ENCODE results near the gene FAM81B. TPM values are rescaled to one million over a fixed set of nuclear protein-coding genes. Genes with fewer than 3 reads are reported as not detected.
"Not testable (repeated sequence)": the region's sequence is repeated elsewhere in the genome, so short reads cannot be mapped to it uniquely, and the experiment has no call there.

Gene FAM81B, protein sequence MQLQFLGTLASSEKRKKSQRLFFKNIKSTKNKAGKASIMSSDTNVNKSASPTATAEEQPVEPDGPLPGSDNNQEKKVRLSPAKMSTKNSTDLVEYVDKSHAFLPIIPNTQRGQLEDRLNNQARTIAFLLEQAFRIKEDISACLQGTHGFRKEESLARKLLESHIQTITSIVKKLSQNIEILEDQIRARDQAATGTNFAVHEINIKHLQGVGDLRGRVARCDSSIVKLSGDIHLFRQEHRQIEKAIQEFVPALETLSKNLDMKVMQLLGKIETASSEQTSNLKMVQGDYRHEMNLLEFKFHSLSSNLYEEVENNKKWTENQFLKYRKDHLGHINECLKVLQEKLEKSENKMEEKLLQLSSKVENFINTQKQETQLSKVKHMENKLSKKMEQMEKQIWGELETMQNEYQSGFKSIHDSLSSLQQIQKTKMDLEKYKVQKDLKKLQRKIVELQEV
- total RNA-seq = 0.49 TPM

- no peak for DNase-seq
Measured at GRCh38 chr5:95390812-95391492, at the start of gene FAM81B. Gene FAM81B (plus strand): TSS chr5:95391366. CDS start chr5:95391390, 24 bp downstream.

- not testable (repeated sequence) for DNase-seq
Measured at GRCh38 chr5:95341444-95341843, 49.7 kb upstream of the FAM81B start.

GRCh38 chr5:95347506-95348120, 43.6 kb upstream of the FAM81B start:
- DNase-seq = no peak

GRCh38 chr5:95350631-95351030, 40.5 kb upstream of the FAM81B start:
- DNase-seq = no peak

DNA sequence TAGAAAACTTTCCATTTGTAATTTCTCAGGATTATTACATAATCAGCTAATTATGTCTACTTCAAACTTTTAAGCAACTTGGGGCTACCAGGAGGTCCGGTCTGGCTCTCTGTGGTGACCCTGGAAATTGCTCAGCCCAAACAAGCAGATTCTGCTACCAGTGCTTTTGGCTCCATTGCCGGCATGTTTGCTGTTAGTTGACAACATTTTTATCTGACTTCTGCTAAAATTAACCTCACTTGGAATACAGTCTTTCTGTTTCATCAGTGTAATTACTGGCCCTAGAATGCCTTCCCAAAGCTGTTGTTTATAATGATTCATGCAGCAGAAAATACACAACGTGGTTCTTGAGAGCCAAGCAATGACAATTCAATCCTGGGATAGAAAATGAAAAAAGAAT, 38.5 kb upstream of the FAM81B start:
- DNase-seq = no peak

GRCh38 chr5:95358320-95358719, 32.8 kb upstream of the FAM81B start:
- DNase-seq = no peak

DNA sequence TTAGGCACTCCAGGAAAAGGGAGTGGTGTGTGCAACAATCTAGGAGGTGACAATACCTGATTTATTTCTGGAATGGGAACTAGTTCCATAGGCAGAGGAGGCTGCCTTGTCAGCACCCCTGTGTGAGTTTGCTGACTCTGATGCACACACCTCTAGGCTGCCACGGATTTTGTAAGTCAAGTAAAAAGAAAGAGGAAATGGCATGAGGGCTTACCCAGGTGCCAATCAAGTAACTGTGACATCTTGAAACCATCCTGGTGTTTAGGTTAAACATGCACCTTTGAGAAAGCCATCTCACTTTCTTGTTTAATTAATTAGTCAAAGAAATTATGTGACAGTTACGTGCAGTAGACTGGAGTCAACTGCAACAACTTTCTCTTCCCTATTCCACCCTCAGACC, 32.3 kb upstream of the FAM81B start:
- no peak for DNase-seq

DNA sequence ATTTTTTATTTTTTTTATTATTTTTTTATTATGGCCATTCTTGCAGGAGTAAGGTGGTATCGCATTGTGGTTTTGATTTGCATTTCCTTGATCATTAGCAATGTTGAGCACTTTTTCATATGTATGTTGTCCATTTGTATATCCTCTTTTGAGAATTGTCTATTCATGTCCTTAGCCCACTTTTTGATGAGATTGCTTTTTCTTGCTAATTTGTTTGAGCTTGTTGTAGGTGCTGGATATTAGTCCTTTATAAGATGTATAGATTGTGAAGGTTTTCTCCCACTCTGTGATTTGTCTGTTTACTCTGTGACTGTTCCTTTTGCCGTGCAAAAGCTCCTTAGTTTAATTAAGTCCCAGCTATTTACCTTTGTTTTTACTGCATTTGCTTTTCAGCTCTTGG, 30.5 kb upstream of the FAM81B start:
- DNase-seq = not testable (repeated sequence)

DNA sequence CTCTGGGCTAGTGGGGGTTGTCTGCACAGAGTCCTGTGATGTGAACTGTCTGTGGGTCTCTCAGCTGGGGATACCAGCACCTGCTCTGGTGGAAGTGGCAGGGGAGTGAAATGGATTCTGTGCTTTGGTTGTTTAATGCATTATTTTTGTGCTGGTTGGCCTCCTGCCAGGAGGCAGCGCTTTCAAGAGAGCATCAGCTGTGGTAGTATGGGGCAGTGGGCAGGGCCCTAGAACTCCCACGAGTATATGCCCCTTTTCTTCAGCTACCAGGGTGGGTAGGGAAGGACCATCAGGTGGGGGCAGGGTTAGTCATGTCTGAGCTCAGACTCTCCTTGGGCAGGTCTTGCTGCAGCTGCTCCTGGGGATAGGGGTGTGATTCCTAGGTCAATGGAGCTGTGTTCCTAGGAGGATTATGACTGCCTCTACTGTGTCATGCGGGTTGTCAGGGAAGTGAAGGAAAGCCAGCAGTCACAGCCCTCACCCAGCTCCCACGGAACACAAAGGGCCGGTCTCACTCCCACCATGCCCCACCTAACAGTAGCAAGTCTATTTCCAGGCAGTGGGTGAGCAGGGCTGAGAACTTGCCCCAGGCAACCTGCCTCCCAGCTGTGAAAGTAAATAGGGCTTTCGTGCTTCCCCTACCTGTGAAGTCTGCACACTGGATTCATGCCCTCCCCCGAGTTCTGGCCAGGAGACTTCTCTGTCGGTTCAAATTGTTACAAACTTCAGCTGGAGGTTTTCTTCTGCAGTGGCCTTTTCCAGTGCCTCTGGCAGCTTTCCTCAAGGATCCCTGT, 25.7 kb upstream of the FAM81B start:
- no peak for DNase-seq

GRCh38 chr5:95369782-95370181, 21.4 kb upstream of the FAM81B start:
- DNase-seq = no peak

DNA sequence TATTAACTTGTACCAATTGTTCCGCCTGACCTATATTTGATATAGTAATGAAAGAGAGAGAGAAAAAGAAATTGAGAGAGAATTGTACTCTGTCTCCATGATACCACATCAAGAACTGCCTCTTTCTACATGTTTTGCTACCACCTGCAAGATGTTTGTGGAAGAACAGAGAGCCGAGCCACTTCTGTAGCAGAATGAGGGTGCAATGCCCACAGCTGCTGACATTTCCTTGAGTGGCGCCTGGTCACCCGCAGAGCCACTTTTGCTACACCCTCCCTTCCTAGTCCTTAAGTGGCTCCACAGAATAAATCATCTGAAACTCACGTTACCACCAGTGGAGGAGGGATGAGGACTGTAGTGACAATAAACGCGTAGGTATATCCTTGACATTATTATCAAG, 17.1 kb upstream of the FAM81B start:
- DNase-seq = no peak

DNA sequence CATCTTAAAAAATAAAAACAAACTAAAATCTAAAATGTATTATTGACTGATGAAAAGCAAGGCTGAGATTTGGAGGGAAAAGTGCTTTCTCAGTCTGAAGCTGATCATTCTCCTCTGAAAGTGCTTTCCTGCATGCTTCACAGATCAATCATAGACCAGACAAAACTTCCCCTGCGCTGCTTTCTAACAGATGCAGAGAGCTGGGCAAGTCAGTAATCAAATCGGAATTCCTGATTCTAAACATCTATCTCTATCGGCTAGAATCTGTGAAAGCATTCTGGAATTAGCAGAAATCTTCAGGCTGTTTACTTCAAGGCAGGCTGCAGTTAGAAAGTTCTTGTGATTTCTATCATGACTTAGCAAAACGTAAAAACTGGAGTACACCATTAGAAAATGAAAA, 15.6 kb upstream of the FAM81B start:
- no peak for DNase-seq

DNA sequence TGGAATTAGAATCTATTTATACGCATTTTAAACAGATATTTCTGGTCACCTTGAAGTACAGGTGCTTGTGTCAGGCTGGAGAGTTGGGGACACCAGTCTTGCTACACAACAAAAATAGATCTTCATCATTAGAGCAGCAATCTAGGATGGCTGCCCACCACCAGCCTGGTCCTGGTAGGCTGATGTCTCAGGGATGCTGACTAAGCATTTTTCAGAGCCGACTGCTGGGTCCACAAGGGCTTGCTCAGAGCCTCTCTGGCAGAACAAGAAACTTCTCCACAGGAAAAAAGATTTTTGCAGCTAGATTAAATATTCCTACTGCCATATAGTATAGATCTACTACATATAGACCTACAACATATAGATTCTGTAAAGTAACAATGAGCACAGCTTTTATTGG, 12.0 kb upstream of the FAM81B start:
- no peak for DNase-seq

GRCh38 chr5:95380103-95380628, 11.0 kb upstream of the FAM81B start:
- no peak for DNase-seq

DNA sequence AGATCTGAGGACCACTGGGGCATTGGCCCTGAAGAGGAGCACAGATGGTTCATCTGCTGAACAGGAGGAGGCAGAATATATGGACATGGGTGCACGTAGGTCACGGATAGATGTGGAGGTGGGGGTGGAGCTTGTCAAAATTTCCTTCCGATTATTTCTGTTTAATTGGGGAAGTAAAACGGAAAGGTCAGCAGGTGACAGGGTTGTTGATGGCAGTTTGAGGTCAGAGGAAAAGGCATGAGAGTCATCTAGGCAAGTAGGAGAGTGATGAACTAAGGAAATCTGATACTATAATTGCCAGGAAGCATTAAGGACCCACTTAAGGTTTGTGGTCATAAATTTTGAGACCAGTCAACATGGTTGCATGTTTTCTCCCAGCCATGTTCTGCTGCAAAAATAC, 8.4 kb upstream of the FAM81B start:
- DNase-seq = no peak

DNA sequence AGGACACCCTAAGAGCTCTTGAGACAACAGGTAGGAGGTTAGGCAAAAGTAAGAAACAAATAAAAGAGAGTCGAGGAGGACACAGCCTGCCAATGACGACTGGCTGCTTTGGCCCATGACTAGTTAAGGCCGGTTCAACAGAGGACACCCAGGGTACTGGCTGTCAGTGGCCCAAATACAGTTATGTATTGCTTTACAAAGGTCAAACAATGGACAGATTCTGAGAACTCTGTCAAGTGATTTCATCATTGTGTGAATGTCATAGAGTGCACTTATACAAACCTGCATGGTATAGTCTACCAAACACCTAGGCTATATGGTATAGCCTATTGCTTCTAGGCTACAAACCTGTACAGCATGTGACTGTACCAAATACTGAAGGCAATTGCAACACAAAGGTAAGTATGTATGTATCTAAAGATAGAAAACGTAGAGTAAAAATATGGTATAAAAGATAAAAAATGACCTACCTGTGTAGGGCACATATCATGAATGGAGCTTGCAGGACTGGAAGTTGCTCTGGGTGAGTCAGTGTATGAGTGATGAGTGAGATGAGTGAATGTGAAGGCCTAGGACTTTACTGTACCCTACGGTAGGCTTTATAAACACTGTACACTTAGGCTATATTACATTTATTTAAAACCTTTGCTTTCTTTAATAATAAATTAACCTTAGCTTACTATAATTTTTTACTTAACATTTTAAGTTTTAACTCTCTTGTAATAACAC, 6.5 kb upstream of the FAM81B start:
- DNase-seq = no peak

DNA sequence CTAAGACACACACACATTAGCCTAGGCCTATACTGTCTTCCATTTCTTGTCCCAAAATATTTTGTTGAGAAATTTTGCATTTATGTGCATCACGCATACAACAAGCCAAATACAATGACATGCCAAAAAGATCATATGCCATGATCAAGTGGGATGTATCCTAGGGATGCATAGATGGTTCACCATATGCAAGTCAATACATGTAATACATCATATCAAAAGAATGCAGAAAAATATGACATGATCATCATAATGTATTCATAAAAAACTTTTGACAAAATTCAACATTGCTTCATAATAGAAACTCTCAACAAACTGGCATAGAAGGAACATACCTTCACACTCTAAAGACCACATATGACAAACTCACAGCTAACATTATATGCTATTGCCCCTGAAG, 5.8 kb upstream of the FAM81B start:
- no peak for DNase-seq

GRCh38 chr5:95391965-95392364, 799 bp downstream of the FAM81B start:
- not testable (repeated sequence) for DNase-seq

GRCh38 chr5:95392593-95393182, 1.5 kb downstream of the FAM81B start:
- no peak for DNase-seq

GRCh38 chr5:95393279-95393678, 2.1 kb downstream of the FAM81B start:
- no peak for DNase-seq

DNA sequence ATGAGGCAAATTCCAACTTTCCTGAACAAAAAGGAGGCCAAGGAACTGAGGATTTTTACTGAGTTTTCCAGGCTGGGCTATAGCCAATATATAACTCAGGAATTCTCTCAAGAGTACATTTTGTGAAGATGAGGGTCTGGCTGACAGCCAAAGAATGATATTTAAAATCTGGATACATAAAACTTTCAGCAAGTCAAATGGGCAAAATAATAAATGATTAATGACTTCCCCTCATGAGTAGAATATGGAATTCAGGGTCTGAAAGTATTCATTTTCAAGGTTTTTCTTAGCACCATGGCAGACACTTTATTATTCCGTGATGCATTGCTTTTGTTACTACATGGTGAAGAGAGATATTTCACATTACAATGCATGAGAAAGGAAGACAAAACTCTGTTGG, 7.8 kb downstream of the FAM81B start:
- no peak for DNase-seq

Data from skin of body (tissue), 2 donors.